Heart left ventricle (tissue), 13 donors: ENCODE results near the gene PLSCR3.
"Not testable (repeated sequence)": the region's sequence is repeated elsewhere in the genome, so short reads cannot be mapped to it uniquely, and the experiment has no call there.

Experiments
- CTCF ChIP-seq, 12 donors: fragments of 200-600 bp; sonication (generic) in 4 of 12; IDR thresholded peaks; one replicate each; pipeline versions ENCODE4 v1.5.0 to v1.8.0; 2018 to 2022; ENCODE audit warnings: antibody characterized with exemption in 12 of 12, mild to moderate bottlenecking in 5 of 12
- POLR2A ChIP-seq, 2 donors: fragments of 450-650 bp; IDR thresholded peaks; one replicate each; pipeline ENCODE4 v1.6.1; 2017; ENCODE audit warnings: antibody characterized with exemption in 2 of 2, mild to moderate bottlenecking in 2 of 2, moderate library complexity in 2 of 2
- donor health status: ischemic (EF 13 %, LVEDD 7.1; RV severe dilation, severe dysfunction).
- donor health status: DM: no; HTN: yes; CAD: no.
- donor health status: DM: no; HTN: no; CAD: no.
- donor health status: ischemic (EF 25% LVEDD 6.9; RV normal size, moderate dysfunction).
- donor health status: ischemic (EF 25% LVEDD 5.7; RV mildly dilated, moderate dysfunction).
- donor health status: ischemic (EF 35%, LVEDD 5.7; RV mildly dilated, moderate dysfunction).
- donor health status: nonischemic (EF 11% LVEDD 7.7; RV severe dilation, severe dysfunction).
- donor health status: DM: yes; HTN: yes; CAD: no.
- donor health status: PGD.
- donor health status: ischemic (EF 29% LVEDD 5.4; RV normal size, mild dysfunction).
- donor health status: nonischemic (EF 23%, LVEDD 6.1; RV moderate dilation, normal function).

GRCh38 chr17:7365963-7366362 lies 28.4 kb downstream of the PLSCR3 start:
- TF ChIP-seq CTCF, POLR2A (IDR thresholded peaks at IDR 0.05): not testable (repeated sequence)
